ENCODE measurements around the gene MSI2.
A peak's percentile ranks its signal among the peaks of the same experiment; 100 is the strongest.

The MSI2 gene

GRCh38 chr17:57373048-57373447 is 116.7 kb downstream of the MSI2 start:
- WGBS (ENCODE audit: extremely low coverage, insufficient coverage, insufficient read length), result no CpG with 5 or more reads among the region's 4 CpGs
- Histone ChIP-seq H3K4ac (ENCODE audit: low read depth, low read length) (no peak overlapping the region), H2BK5ac (ENCODE audit: low read depth, low read length, poor library complexity) (no peak overlapping the region), H3K9ac (ENCODE audit: low read length) (no peak overlapping the region), H2BK12ac (ENCODE audit: low read length) (no peak overlapping the region), H4K91ac (ENCODE audit: low read depth, low read length) (no peak overlapping the region), H4K8ac (ENCODE audit: low read depth, low read length) (no peak overlapping the region), H3K14ac (ENCODE audit: low read length) (no peak overlapping the region), H3K4me1 (ENCODE audit: control insufficient read depth in 1 of 2, insufficient read depth in 2 of 2, low read length in 2 of 2) (peaks cover 15 to 30% of the 10 kb centered on the region in 2 experiments), H2BK120ac (ENCODE audit: insufficient read depth, low read length, poor library complexity) (no peak overlapping the region), H2AFZ (ENCODE audit: insufficient read depth, low read length, poor library complexity) (no peak overlapping the region), H3K9me3 (ENCODE audit: insufficient read depth, low read depth, low read length) (no peaks in the 10 kb centered on the region), H3K4me2 (ENCODE audit: low read length) (no peak overlapping the region), H3K79me2 (ENCODE audit: control insufficient read depth, insufficient read depth, low read length, poor library complexity) (no peaks in the 10 kb centered on the region), H3K4me3 (ENCODE audit: low read depth, low read length) (no peak overlapping the region), H3K18ac (ENCODE audit: low read length) (no peak overlapping the region), H2AK5ac (ENCODE audit: low read length) (no peak overlapping the region), H3K27ac (ENCODE audit: low read depth, low read length) (no peak overlapping the region), H3K27me3 (ENCODE audit: insufficient read depth, low read length) (no peaks in the 10 kb centered on the region), H3K23ac (ENCODE audit: low read length) (no peak overlapping the region), H3K79me1 (ENCODE audit: low read length) (peaks cover 5% of the 10 kb centered on the region), H4K12ac (ENCODE audit: low read depth, low read length) (no peak overlapping the region), H3K36me3 (ENCODE audit: control insufficient read depth in 1 of 2, insufficient read depth in 2 of 2, low read length in 2 of 2) (peaks cover 2% of the 10 kb centered on the region in 2 experiments)
- no peak for DNase-seq

- Histone ChIP-seq H3K4me1 (ENCODE audit: control insufficient read depth in 1 of 2, insufficient read depth in 2 of 2, low read length in 2 of 2) (peaks cover 17 to 32% of the 10 kb centered on the region in 2 experiments), H3K23ac (ENCODE audit: low read length) (no peak overlapping the region), H3K79me2 (ENCODE audit: control insufficient read depth, insufficient read depth, low read length, poor library complexity) (peaks cover 1% of the 10 kb centered on the region), H2BK12ac (ENCODE audit: low read length) (no peak overlapping the region), H2AFZ (ENCODE audit: insufficient read depth, low read length, poor library complexity) (no peak overlapping the region), H3K27ac (ENCODE audit: low read depth, low read length) (no peak overlapping the region), H3K79me1 (ENCODE audit: low read length) (peaks cover 7% of the 10 kb centered on the region), H3K27me3 (ENCODE audit: insufficient read depth, low read length) (no peaks in the 10 kb centered on the region), H3K9me3 (ENCODE audit: insufficient read depth, low read depth, low read length) (no peaks in the 10 kb centered on the region), H3K4me3 (ENCODE audit: low read depth, low read length) (no peak overlapping the region), H4K8ac (ENCODE audit: low read depth, low read length) (no peak overlapping the region), H3K9ac (ENCODE audit: low read length) (no peak overlapping the region), H2BK5ac (ENCODE audit: low read depth, low read length, poor library complexity) (no peak overlapping the region), H3K36me3 (ENCODE audit: control insufficient read depth in 1 of 2, insufficient read depth in 2 of 2, low read length in 2 of 2) (peaks cover 2% of the 10 kb centered on the region in 2 experiments), H3K4me2 (ENCODE audit: low read length) (no peak overlapping the region), H3K18ac (ENCODE audit: low read length) (no peak overlapping the region), H4K12ac (ENCODE audit: low read depth, low read length) (no peak overlapping the region), H2BK120ac (ENCODE audit: insufficient read depth, low read length, poor library complexity) (no peak overlapping the region), H3K14ac (ENCODE audit: low read length) (no peak overlapping the region), H3K4ac (ENCODE audit: low read depth, low read length) (no peak overlapping the region), H4K91ac (ENCODE audit: low read depth, low read length) (no peak overlapping the region), H2AK5ac (ENCODE audit: low read length) (no peak overlapping the region)
- DNase-seq, result no peak
- no CpG with 5 or more reads among the region's 2 CpGs for whole genome bisulfite sequencing (ENCODE audit: extremely low coverage, insufficient coverage, insufficient read length)
Observed at GRCh38 chr17:57373756-57374155, 117.4 kb downstream of the MSI2 start.

- Histone ChIP-seq H3K9ac (ENCODE audit: low read length) (no peak overlapping the region), H2BK5ac (ENCODE audit: low read depth, low read length, poor library complexity) (no peak overlapping the region), H3K4ac (ENCODE audit: low read depth, low read length) (no peak overlapping the region), H2AK5ac (ENCODE audit: low read length) (no peak overlapping the region), H4K12ac (ENCODE audit: low read depth, low read length) (no peak overlapping the region), H3K27me3 (ENCODE audit: insufficient read depth, low read length) (no peaks in the 10 kb centered on the region), H2BK120ac (ENCODE audit: insufficient read depth, low read length, poor library complexity) (no peak overlapping the region), H3K4me1 (ENCODE audit: control insufficient read depth in 1 of 2, insufficient read depth in 2 of 2, low read length in 2 of 2) (peaks cover 21 to 36% of the 10 kb centered on the region in 2 experiments), H3K79me2 (ENCODE audit: control insufficient read depth, insufficient read depth, low read length, poor library complexity) (peaks cover 5% of the 10 kb centered on the region), H4K8ac (ENCODE audit: low read depth, low read length) (no peak overlapping the region), H2BK12ac (ENCODE audit: low read length) (no peak overlapping the region), H3K36me3 (ENCODE audit: control insufficient read depth in 1 of 2, insufficient read depth in 2 of 2, low read length in 2 of 2) (peaks cover 2% of the 10 kb centered on the region in 2 experiments), H3K14ac (ENCODE audit: low read length) (no peak overlapping the region), H3K18ac (ENCODE audit: low read length) (no peak overlapping the region), H3K4me3 (ENCODE audit: low read depth, low read length) (no peak overlapping the region), H3K23ac (ENCODE audit: low read length) (no peak overlapping the region), H3K27ac (ENCODE audit: low read depth, low read length) (no peak overlapping the region), H3K9me3 (ENCODE audit: insufficient read depth, low read depth, low read length) (no peaks in the 10 kb centered on the region), H4K91ac (ENCODE audit: low read depth, low read length) (no peak overlapping the region), H3K4me2 (ENCODE audit: low read length) (no peak overlapping the region), H2AFZ (ENCODE audit: insufficient read depth, low read length, poor library complexity) (no peak overlapping the region), H3K79me1 (ENCODE audit: low read length) (peaks cover 14% of the 10 kb centered on the region)
- WGBS (ENCODE audit: extremely low coverage, insufficient coverage, insufficient read length), result no CpG with 5 or more reads among the region's 11 CpGs
- DNase-seq, result no peak
Observed at GRCh38 chr17:57375040-57375769, 118.9 kb downstream of the MSI2 start.

GRCh38 chr17:57375770-57376225 is 119.5 kb downstream of the MSI2 start:
- no peaks in the 10 kb centered on the region for H3K27me3 ChIP-seq (ENCODE audit: insufficient read depth, low read length)
- WGBS (ENCODE audit: extremely low coverage, insufficient coverage, insufficient read length), result no CpG with 5 or more reads among the region's 12 CpGs
- no peak overlapping the region for H3K23ac ChIP-seq (ENCODE audit: low read length)
- no peak overlapping the region for H3K27ac ChIP-seq (ENCODE audit: low read depth, low read length)
- H3K18ac ChIP-seq (ENCODE audit: low read length), result no peak overlapping the region
- no peak overlapping the region for H3K4ac ChIP-seq (ENCODE audit: low read depth, low read length)
- H3K4me2 ChIP-seq (ENCODE audit: low read length), result no peak overlapping the region
- DNase-seq, result peak; percentile 54 to 77
- no peak overlapping the region for H4K12ac ChIP-seq (ENCODE audit: low read depth, low read length)
- H2BK12ac ChIP-seq (ENCODE audit: low read length), result no peak overlapping the region
- H3K4me3 ChIP-seq (ENCODE audit: low read depth, low read length), result no peak overlapping the region
- no peak overlapping the region for H4K8ac ChIP-seq (ENCODE audit: low read depth, low read length)
- H2BK120ac ChIP-seq (ENCODE audit: insufficient read depth, low read length, poor library complexity), result no peak overlapping the region
- no peaks in the 10 kb centered on the region for H3K9me3 ChIP-seq (ENCODE audit: insufficient read depth, low read depth, low read length)
- peaks cover 2% of the 10 kb centered on the region in 2 experiments for H3K36me3 ChIP-seq (ENCODE audit: control insufficient read depth in 1 of 2, insufficient read depth in 2 of 2, low read length in 2 of 2)
- H3K79me1 ChIP-seq (ENCODE audit: low read length), result peaks cover 19% of the 10 kb centered on the region
- no peak overlapping the region for H2AK5ac ChIP-seq (ENCODE audit: low read length)
- peaks cover 5% of the 10 kb centered on the region for H3K79me2 ChIP-seq (ENCODE audit: control insufficient read depth, insufficient read depth, low read length, poor library complexity)
- H2AFZ ChIP-seq (ENCODE audit: insufficient read depth, low read length, poor library complexity), result no peak overlapping the region
- H3K4me1 ChIP-seq (ENCODE audit: control insufficient read depth in 1 of 2, insufficient read depth in 2 of 2, low read length in 2 of 2), result peaks cover 22 to 34% of the 10 kb centered on the region in 2 experiments
- no peak overlapping the region for H3K9ac ChIP-seq (ENCODE audit: low read length)
- H2BK5ac ChIP-seq (ENCODE audit: low read depth, low read length, poor library complexity), result no peak overlapping the region
- no peak overlapping the region for H4K91ac ChIP-seq (ENCODE audit: low read depth, low read length)
- no peak overlapping the region for H3K14ac ChIP-seq (ENCODE audit: low read length)
